GM12891 (cell line): ENCODE measurements around the gene MARCHF3.

Experiments
- PAX5 ChIP-seq: IDR thresholded peaks from 2 replicates; pipeline ENCODE4 v1.6.1; 2011; ENCODE audit warnings: low read length, moderate library complexity, mild to moderate bottlenecking; ENCODE audit not compliant: insufficient read depth, severe bottlenecking
- POLR2A ChIP-seq: IDR thresholded peaks from 2 replicates; pipeline ENCODE4 v1.6.1; 2011; ENCODE audit warnings: low read depth, low read length, control low read depth
- POLR2AphosphoS5 ChIP-seq: IDR thresholded peaks from 2 replicates; pipeline ENCODE4 v1.6.1; 2011; ENCODE audit warnings: low read depth, low read length, control low read depth
- SPI1 ChIP-seq: IDR thresholded peaks from 2 replicates; pipeline ENCODE4 v1.6.1; 2011; ENCODE audit warnings: low read depth, low read length, control low read depth

GRCh38 chr5:126878085-126878484 lies 152.3 kb downstream of the MARCHF3 start:
- no peak for TF ChIP-seq SPI1
- no peak for TF ChIP-seq POLR2A
- TF ChIP-seq POLR2AphosphoS5, result no peak
- TF ChIP-seq PAX5, result no peak
